ENCODE data around the gene MAPK9. TPM values are rescaled to one million over a fixed set of nuclear protein-coding genes. Genes with fewer than 3 reads are reported as not detected.

MAPK9 gene
- polyA plus RNA-seq, 3 donors = 9.7 to 19.6 (median 16.2) TPM

- no peaks in the 10 kb centered on the region for H3K4me1 Mint-ChIP-seq
- H3K4me1 ChIP-seq (ENCODE audit: control insufficient read depth in 1 of 2, insufficient read depth in 2 of 2, low read length in 2 of 2) = no peaks in the 10 kb centered on the region
- DNase-seq = no peak
- no peak overlapping the region for H3K4me2 ChIP-seq (replicated peaks; ENCODE audit: extremely low read depth, low read length, poor library complexity, severe bottlenecking)
- no peak for TF ChIP-seq CTCF (IDR thresholded peaks at IDR 0.05)
- no peak overlapping the region for H3K27ac ChIP-seq (ENCODE audit: low read depth in 1 of 2, low read length in 2 of 2)
- H3K9ac ChIP-seq (ENCODE audit: insufficient read depth, low read length, poor library complexity, severe bottlenecking) = no peak overlapping the region
- intact Hi-C loops (cut with micrococcal nuclease) = no loop called here
- no peaks in the 10 kb centered on the region for H3K9me3 ChIP-seq (replicated peaks in 1 of 2; ENCODE audit: control insufficient read depth in 1 of 2, insufficient read depth in 1 of 2, low read length in 2 of 2)
- H4K20me1 ChIP-seq (ENCODE audit: insufficient read depth, low read length) = no peaks in the 10 kb centered on the region
- no peak overlapping the region for H2AFZ ChIP-seq (ENCODE audit: insufficient read depth, low read depth, low read length, poor library complexity, severe bottlenecking)
- H3K27ac Mint-ChIP-seq = no peak overlapping the region
- H3K27me3 Mint-ChIP-seq (ENCODE audit: low read depth in 3 of 3) = peaks cover 7 to 16% (median 15%) of the 10 kb centered on the region in 3 donors
- H3K79me2 ChIP-seq (ENCODE audit: insufficient read depth, low read length) = no peaks in the 10 kb centered on the region
- no peaks in the 10 kb centered on the region for H3K36me3 Mint-ChIP-seq
- peaks cover 0 to 2% (median 0%) of the 10 kb centered on the region in 7 donors for H3K9me3 Mint-ChIP-seq
- H3K36me3 ChIP-seq (replicated peaks in 1 of 2; ENCODE audit: control insufficient read depth in 1 of 2, insufficient read depth in 2 of 2, low read length in 2 of 2) = no peaks in the 10 kb centered on the region
- no peak overlapping the region for H3K4me3 Mint-ChIP-seq
- H3K4me3 ChIP-seq (replicated peaks in 1 of 3; ENCODE audit: low read depth in 2 of 3, low read length in 3 of 3) = no peak overlapping the region
- no peaks in the 10 kb centered on the region for H3K27me3 ChIP-seq (ENCODE audit: control insufficient read depth in 2 of 2, insufficient read depth in 2 of 2, low read length in 2 of 2)
- WGBS (ENCODE audit: insufficient coverage) = 87% methylated on average over 12 of the region's 12 CpGs
These were observed 13.6 kb upstream of the MAPK9 start for GRCh38 chr5:180305481-180305880.

DNA sequence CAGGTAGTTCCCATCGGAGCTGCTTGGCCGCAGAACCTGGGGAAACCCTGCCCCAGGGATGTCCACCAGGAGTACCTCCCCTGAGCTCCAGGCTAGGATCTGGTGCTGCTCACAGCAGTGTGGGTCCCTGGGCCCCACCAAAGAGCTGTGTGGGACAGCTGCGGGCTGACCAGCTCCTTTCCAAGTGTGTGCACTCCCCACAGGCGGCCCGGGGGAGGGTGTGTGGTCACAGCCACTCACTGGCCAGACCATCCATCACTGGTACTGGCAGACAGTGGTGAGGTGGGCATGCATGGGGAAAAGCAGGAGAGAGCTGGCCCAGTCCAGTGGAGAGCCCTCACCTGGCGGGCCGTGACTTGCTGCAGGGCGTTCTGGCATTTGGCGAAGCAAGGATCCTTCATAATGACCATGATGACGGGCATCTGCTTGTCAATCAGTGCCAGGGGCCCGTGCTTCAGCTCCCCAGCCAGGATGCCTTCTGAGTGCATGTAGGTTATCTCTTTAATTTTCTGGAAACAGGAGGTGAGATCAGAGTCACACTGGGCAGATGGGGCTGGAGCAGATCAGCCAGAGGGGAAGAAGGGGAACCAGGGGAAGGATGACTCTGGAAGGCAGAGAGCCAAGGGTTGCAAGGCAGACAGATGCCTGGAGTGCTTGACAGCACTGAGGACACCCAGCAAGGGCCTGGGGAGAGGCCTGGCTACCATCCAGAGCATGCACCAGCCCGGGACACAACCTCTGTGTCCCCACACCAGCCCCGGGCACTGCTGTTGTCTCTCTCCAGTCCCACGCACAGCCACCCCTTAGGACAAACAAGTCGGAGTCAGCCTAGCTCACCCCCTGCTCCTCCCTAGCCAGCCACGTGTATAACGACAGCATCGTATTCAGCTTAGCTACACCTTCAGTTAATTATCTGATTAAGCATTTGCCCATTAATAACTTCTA lies 12.8 kb upstream of the MAPK9 start:
- Mint-ChIP-seq H3K9me3 (peaks cover 0 to 2% (median 0%) of the 10 kb centered on the region in 7 donors), H3K27ac (no peak overlapping the region), H3K36me3 (no peaks in the 10 kb centered on the region), H3K4me1 (no peaks in the 10 kb centered on the region), H3K4me3 (no peak overlapping the region), H3K27me3 (ENCODE audit: low read depth in 3 of 3) (peaks cover 7 to 15% (median 13%) of the 10 kb centered on the region in 3 donors)
- no peak for TF ChIP-seq CTCF (IDR thresholded peaks at IDR 0.05)
- Histone ChIP-seq H3K9ac (ENCODE audit: insufficient read depth, low read length, poor library complexity, severe bottlenecking) (no peak overlapping the region), H3K4me2 (replicated peaks; ENCODE audit: extremely low read depth, low read length, poor library complexity, severe bottlenecking) (no peak overlapping the region), H3K27me3 (ENCODE audit: control insufficient read depth in 2 of 2, insufficient read depth in 2 of 2, low read length in 2 of 2) (no peaks in the 10 kb centered on the region), H3K4me3 (replicated peaks in 1 of 3; ENCODE audit: low read depth in 2 of 3, low read length in 3 of 3) (no peak overlapping the region), H3K9me3 (replicated peaks in 1 of 2; ENCODE audit: control insufficient read depth in 1 of 2, insufficient read depth in 1 of 2, low read length in 2 of 2) (no peaks in the 10 kb centered on the region), H3K4me1 (ENCODE audit: control insufficient read depth in 1 of 2, insufficient read depth in 2 of 2, low read length in 2 of 2) (no peaks in the 10 kb centered on the region), H3K36me3 (replicated peaks in 1 of 2; ENCODE audit: control insufficient read depth in 1 of 2, insufficient read depth in 2 of 2, low read length in 2 of 2) (no peaks in the 10 kb centered on the region), H2AFZ (ENCODE audit: insufficient read depth, low read depth, low read length, poor library complexity, severe bottlenecking) (no peak overlapping the region), H3K27ac (ENCODE audit: low read depth in 1 of 2, low read length in 2 of 2) (no peak overlapping the region), H4K20me1 (ENCODE audit: insufficient read depth, low read length) (no peaks in the 10 kb centered on the region), H3K79me2 (ENCODE audit: insufficient read depth, low read length) (no peaks in the 10 kb centered on the region)
- intact Hi-C loops (cut with micrococcal nuclease) = no loop called here
- DNase-seq = no peak
- WGBS (ENCODE audit: insufficient coverage) = 95% methylated on average over 13 of the region's 18 CpGs

Measured in CD14-positive monocyte (primary cell).